ENCODE data around the gene MZT2A.
"Not testable (repeated sequence)": the region's sequence is repeated elsewhere in the genome, so short reads cannot be mapped to it uniquely, and the experiment has no call there.

Gene MZT2A

GRCh38 chr2:131478074-131478849 is 13.9 kb downstream of the MZT2A start:
- H3K4me3 ChIP-seq (ENCODE audit: low read depth, low read length); DNase-seq (ENCODE audit: low read depth): not testable (repeated sequence)

- DNase-seq (ENCODE audit: low read depth); H3K4me3 ChIP-seq (ENCODE audit: low read depth, low read length): not testable (repeated sequence)
Observed at GRCh38 chr2:131477227-131477626, 15.0 kb downstream of the MZT2A start.

- not testable (repeated sequence) for DNase-seq (ENCODE audit: low read depth); H3K4me3 ChIP-seq (ENCODE audit: low read depth, low read length)
Observed at GRCh38 chr2:131476363-131476762, 15.8 kb downstream of the MZT2A start.

GRCh38 chr2:131475831-131476230 is 16.4 kb downstream of the MZT2A start, which contains the start of gene TUBA3D:
TSS of gene TUBA3D (plus strand) at chr2:131476119. CDS start at chr2:131476200, 81 bp downstream.
- no peak for TF ChIP-seq CTCF (IDR thresholded peaks at IDR 0.05; ENCODE audit: insufficient read depth, low read depth, low read length, missing control alignments)
- H3K4me3 ChIP-seq (ENCODE audit: low read depth, low read length) = no peak within 1 kb of the TSS
- DNase-seq (ENCODE audit: low read depth) = no peak

- not testable (repeated sequence) for H3K4me3 ChIP-seq (ENCODE audit: low read depth, low read length); DNase-seq (ENCODE audit: low read depth)
Observed at GRCh38 chr2:131473266-131473665, 18.9 kb downstream of the MZT2A start.

- DNase-seq (ENCODE audit: low read depth); H3K4me3 ChIP-seq (ENCODE audit: low read depth, low read length): not testable (repeated sequence)
Observed at GRCh38 chr2:131471624-131472023, 20.6 kb downstream of the MZT2A start.

GRCh38 chr2:131470944-131471343 is 21.3 kb downstream of the MZT2A start:
- not testable (repeated sequence) for DNase-seq (ENCODE audit: low read depth); H3K4me3 ChIP-seq (ENCODE audit: low read depth, low read length)

- H3K4me3 ChIP-seq (ENCODE audit: low read depth, low read length); DNase-seq (ENCODE audit: low read depth): not testable (repeated sequence)
Observed at GRCh38 chr2:131467722-131468121, 24.5 kb downstream of the MZT2A start.

- not testable (repeated sequence) for DNase-seq (ENCODE audit: low read depth); H3K4me3 ChIP-seq (ENCODE audit: low read depth, low read length)
Observed at GRCh38 chr2:131454914-131455313, 37.3 kb downstream of the MZT2A start.

GRCh38 chr2:131451265-131451949 is 40.8 kb downstream of the MZT2A start:
- not testable (repeated sequence) for DNase-seq (ENCODE audit: low read depth); H3K4me3 ChIP-seq (ENCODE audit: low read depth, low read length)

GRCh38 chr2:131447981-131448380 is 44.2 kb downstream of the MZT2A start:
- DNase-seq (ENCODE audit: low read depth); H3K4me3 ChIP-seq (ENCODE audit: low read depth, low read length): not testable (repeated sequence)

- TF ChIP-seq CTCF (IDR thresholded peaks at IDR 0.05; ENCODE audit: insufficient read depth, low read depth, low read length, missing control alignments) = no peak
- no peak for DNase-seq (ENCODE audit: low read depth)
- no peak overlapping the region for H3K4me3 ChIP-seq (ENCODE audit: low read depth, low read length)
Observed at GRCh38 chr2:131445896-131446295, 46.3 kb downstream of the MZT2A start.

GRCh38 chr2:131445515-131445797 is 46.7 kb downstream of the MZT2A start:
- not testable (repeated sequence) for DNase-seq (ENCODE audit: low read depth); H3K4me3 ChIP-seq (ENCODE audit: low read depth, low read length)

- DNase-seq (ENCODE audit: low read depth); H3K4me3 ChIP-seq (ENCODE audit: low read depth, low read length): not testable (repeated sequence)
Observed at GRCh38 chr2:131444736-131445514, 47.3 kb downstream of the MZT2A start.

- peak; percentile 46 for DNase-seq (ENCODE audit: low read depth)
- H3K4me3 ChIP-seq (ENCODE audit: low read depth, low read length) = not testable (repeated sequence)
Observed at GRCh38 chr2:131440742-131441468, 51.3 kb downstream of the MZT2A start.

Data from GM12865 (cell line).